ENCODE measurements around the gene ROBO2.

The ROBO2 gene

DNA sequence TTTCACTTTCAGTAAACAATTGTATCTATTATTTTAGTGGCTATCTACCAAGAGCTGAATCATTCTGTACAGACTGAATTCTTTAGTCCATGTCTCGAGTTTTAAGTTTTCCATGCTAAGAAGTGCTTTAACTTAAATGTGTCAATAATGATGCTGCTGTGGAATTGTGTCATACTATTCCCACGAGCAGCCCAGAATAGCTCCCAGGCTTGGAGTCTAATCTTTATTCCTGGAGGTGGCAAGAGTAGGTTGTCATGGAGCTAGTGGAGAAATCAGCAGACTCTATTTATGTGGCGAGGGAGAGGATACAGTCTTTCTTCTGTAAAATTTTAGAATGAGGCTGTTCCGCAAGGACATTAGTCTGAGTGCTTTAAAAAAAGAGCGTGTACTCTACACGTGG is 207.2 kb downstream of the ROBO2 start:
- H3K4me2 ChIP-seq (ENCODE audit: low read length), result no peak overlapping the region
- H3K4me1 ChIP-seq, result no peaks in the 10 kb centered on the region
- no peak overlapping the region for H2AFZ ChIP-seq
- no peaks in the 10 kb centered on the region for H3K79me2 ChIP-seq
- no peak overlapping the region for H3K9ac ChIP-seq
- H3K27ac ChIP-seq, result no peak overlapping the region
- no peaks in the 10 kb centered on the region for H3K27me3 ChIP-seq (ENCODE audit: control insufficient read depth, insufficient read depth, low read length)
- TF ChIP-seq, protein P1, sequence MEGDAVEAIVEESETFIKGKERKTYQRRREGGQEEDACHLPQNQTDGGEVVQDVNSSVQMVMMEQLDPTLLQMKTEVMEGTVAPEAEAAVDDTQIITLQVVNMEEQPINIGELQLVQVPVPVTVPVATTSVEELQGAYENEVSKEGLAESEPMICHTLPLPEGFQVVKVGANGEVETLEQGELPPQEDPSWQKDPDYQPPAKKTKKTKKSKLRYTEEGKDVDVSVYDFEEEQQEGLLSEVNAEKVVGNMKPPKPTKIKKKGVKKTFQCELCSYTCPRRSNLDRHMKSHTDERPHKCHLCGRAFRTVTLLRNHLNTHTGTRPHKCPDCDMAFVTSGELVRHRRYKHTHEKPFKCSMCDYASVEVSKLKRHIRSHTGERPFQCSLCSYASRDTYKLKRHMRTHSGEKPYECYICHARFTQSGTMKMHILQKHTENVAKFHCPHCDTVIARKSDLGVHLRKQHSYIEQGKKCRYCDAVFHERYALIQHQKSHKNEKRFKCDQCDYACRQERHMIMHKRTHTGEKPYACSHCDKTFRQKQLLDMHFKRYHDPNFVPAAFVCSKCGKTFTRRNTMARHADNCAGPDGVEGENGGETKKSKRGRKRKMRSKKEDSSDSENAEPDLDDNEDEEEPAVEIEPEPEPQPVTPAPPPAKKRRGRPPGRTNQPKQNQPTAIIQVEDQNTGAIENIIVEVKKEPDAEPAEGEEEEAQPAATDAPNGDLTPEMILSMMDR (IDR thresholded peaks at IDR 0.05), result no peak
- H3K4me3 ChIP-seq (ENCODE audit: low read depth, low read length), result no peak overlapping the region
- H3K9me3 ChIP-seq (ENCODE audit: control insufficient read depth, low read length), result no peaks in the 10 kb centered on the region
- H3K36me3 ChIP-seq (ENCODE audit: control insufficient read depth, insufficient read depth, low read length), result no peaks in the 10 kb centered on the region

DNA sequence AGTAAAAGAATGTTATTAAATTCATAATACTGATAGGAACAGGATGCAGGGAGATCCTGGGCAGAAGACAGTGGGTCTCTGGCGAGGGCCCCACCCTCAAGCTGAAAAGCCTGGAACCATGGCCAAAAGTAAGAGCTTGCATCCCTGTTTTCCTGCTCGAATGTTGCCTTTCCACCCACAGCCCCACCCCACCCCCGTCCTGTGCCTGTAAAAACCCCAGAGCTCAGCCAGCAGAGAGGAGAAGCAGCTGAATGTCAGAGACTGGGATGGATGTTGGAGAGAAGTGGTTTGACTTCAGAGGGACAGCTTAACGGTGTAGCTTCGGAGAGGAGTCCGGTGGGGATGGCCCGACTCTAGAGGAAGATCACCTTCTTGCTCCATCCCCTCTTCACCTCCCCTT is 207.9 kb downstream of the ROBO2 start:
- H3K4me1 ChIP-seq, result no peaks in the 10 kb centered on the region
- no peaks in the 10 kb centered on the region for H3K27me3 ChIP-seq (ENCODE audit: control insufficient read depth, insufficient read depth, low read length)
- H2AFZ ChIP-seq, result no peak overlapping the region
- H3K27ac ChIP-seq, result no peak overlapping the region
- H3K9me3 ChIP-seq (ENCODE audit: control insufficient read depth, low read length), result no peaks in the 10 kb centered on the region
- no peak overlapping the region for H3K9ac ChIP-seq
- TF ChIP-seq, protein P1 (IDR thresholded peaks at IDR 0.05), result no peak
- H3K4me3 ChIP-seq (ENCODE audit: low read depth, low read length), result no peak overlapping the region
- no peaks in the 10 kb centered on the region for H3K36me3 ChIP-seq (ENCODE audit: control insufficient read depth, insufficient read depth, low read length)
- H3K4me2 ChIP-seq (ENCODE audit: low read length), result no peak overlapping the region
- H3K79me2 ChIP-seq, result no peaks in the 10 kb centered on the region

DNA sequence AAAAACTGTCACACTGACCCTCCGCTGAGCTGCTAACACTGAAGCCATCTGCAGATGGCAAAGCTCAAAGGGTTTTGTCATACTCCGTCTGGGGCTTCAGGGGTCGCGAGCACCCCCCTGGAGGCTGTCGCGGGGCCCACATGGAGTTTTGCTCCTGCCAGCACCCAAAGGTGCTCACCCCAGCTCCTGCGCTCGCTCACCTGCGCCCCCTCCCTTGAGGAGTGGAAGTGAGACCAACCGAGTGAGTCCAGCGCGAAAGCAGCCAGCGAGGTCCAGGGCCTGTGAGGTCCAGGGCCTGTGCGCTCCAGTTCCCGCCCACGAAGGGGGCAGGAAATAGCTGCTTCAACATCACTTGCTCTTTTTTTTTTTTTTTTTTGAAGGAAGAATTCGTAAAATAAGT is 208.5 kb downstream of the ROBO2 start:
- no peak overlapping the region for H2AFZ ChIP-seq
- H3K9me3 ChIP-seq (ENCODE audit: control insufficient read depth, low read length), result no peaks in the 10 kb centered on the region
- no peak overlapping the region for H3K9ac ChIP-seq
- H3K27me3 ChIP-seq (ENCODE audit: control insufficient read depth, insufficient read depth, low read length), result no peaks in the 10 kb centered on the region
- no peak overlapping the region for H3K4me2 ChIP-seq (ENCODE audit: low read length)
- no peak overlapping the region for H3K27ac ChIP-seq
- H3K79me2 ChIP-seq, result no peaks in the 10 kb centered on the region
- TF ChIP-seq, protein P1 (IDR thresholded peaks at IDR 0.05), result no peak
- H3K36me3 ChIP-seq (ENCODE audit: control insufficient read depth, insufficient read depth, low read length), result no peaks in the 10 kb centered on the region
- H3K4me3 ChIP-seq (ENCODE audit: low read depth, low read length), result no peak overlapping the region
- no peaks in the 10 kb centered on the region for H3K4me1 ChIP-seq

GRCh38 chr3:77251136-77251535 is 211.2 kb downstream of the ROBO2 start:
- Histone ChIP-seq H3K9me3 (ENCODE audit: control insufficient read depth, low read length) (no peaks in the 10 kb centered on the region), H3K79me2 (no peaks in the 10 kb centered on the region), H2AFZ (no peak overlapping the region), H3K4me2 (ENCODE audit: low read length) (no peak overlapping the region), H3K4me1 (no peaks in the 10 kb centered on the region), H3K9ac (no peak overlapping the region), H3K4me3 (ENCODE audit: low read depth, low read length) (no peak overlapping the region), H3K27ac (no peak overlapping the region), H3K36me3 (ENCODE audit: control insufficient read depth, insufficient read depth, low read length) (no peaks in the 10 kb centered on the region), H3K27me3 (ENCODE audit: control insufficient read depth, insufficient read depth, low read length) (no peaks in the 10 kb centered on the region)
- TF ChIP-seq, protein P1 (IDR thresholded peaks at IDR 0.05), result no peak

DNA sequence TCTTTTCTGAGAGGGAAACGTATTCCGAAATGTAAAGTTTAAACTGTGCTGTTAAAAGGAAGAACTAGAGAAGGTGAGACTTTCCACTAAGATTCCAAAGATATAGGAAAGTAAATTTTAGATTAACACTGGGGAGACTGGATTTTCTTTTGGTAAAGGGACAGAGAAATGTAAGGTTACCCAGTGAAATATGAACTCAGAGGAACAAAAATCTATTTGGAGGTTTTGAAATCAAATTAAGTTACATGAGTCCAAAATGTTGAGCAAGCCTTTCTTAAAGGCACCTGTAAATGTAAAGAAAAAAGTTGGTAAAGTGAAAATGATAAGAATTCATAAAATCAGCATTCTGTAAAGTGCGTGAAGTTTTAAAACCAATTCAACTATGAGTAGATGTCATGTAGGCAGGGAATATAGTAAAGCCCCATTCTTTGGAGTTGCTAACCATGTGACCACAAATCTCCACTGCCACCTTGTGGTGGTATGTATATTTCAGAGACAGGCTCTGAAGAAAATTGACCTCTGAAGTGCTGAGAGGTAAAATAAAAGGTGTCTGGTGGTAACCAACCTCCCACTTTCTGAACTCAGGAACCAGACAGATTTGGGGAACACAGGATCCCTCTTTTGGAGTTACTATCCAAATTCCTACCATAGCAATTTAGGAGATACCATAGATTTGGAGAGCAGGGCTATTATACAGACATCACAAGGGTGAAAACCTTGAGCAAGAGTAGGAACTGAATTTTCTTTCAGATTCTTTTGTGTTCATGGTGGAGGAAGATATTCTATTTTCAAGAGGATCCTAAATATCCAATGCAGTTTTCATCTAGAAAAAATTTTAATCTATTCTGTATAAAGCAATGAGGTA is 215.3 kb downstream of the ROBO2 start:
- no peaks in the 10 kb centered on the region for H3K27me3 ChIP-seq (ENCODE audit: control insufficient read depth, insufficient read depth, low read length)
- no peaks in the 10 kb centered on the region for H3K36me3 ChIP-seq (ENCODE audit: control insufficient read depth, insufficient read depth, low read length)
- no peaks in the 10 kb centered on the region for H3K9me3 ChIP-seq (ENCODE audit: control insufficient read depth, low read length)
- no peak overlapping the region for H2AFZ ChIP-seq
- no peaks in the 10 kb centered on the region for H3K79me2 ChIP-seq
- H3K27ac ChIP-seq, result no peak overlapping the region
- no peak overlapping the region for H3K9ac ChIP-seq
- TF ChIP-seq, protein P1 (IDR thresholded peaks at IDR 0.05), result peak; percentile 23
- H3K4me2 ChIP-seq (ENCODE audit: low read length), result no peak overlapping the region
- no peak overlapping the region for H3K4me3 ChIP-seq (ENCODE audit: low read depth, low read length)
- no peaks in the 10 kb centered on the region for H3K4me1 ChIP-seq
